Peyer's patch (tissue), 4 donors: Measurements from ENCODE around the gene MAP3K9.

Experiments used
- POLR2A ChIP-seq, 2 donors: fragments of 450-650 bp; IDR thresholded peaks; one replicate each; pipeline ENCODE4 v1.5.1; 2017; ENCODE audit warnings: antibody characterized with exemption in 2 of 2, mild to moderate bottlenecking in 2 of 2, moderate library complexity in 2 of 2
- TF ChIP-seq, protein P1 (sequence below), 6 experiments: fragments of 450-650 bp in 4 of 6; fragments of 200-600 bp in 2 of 6; sonication (generic) in 1 of 6; IDR thresholded peaks; one replicate each; pipeline ENCODE4 v1.5.1; 2017 to 2019; ENCODE audit warnings: antibody characterized with exemption in 6 of 6, mild to moderate bottlenecking in 3 of 6, moderate library complexity in 1 of 6

- TF ChIP-seq, protein P1, sequence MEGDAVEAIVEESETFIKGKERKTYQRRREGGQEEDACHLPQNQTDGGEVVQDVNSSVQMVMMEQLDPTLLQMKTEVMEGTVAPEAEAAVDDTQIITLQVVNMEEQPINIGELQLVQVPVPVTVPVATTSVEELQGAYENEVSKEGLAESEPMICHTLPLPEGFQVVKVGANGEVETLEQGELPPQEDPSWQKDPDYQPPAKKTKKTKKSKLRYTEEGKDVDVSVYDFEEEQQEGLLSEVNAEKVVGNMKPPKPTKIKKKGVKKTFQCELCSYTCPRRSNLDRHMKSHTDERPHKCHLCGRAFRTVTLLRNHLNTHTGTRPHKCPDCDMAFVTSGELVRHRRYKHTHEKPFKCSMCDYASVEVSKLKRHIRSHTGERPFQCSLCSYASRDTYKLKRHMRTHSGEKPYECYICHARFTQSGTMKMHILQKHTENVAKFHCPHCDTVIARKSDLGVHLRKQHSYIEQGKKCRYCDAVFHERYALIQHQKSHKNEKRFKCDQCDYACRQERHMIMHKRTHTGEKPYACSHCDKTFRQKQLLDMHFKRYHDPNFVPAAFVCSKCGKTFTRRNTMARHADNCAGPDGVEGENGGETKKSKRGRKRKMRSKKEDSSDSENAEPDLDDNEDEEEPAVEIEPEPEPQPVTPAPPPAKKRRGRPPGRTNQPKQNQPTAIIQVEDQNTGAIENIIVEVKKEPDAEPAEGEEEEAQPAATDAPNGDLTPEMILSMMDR (IDR thresholded peaks at IDR 0.05): no peak
- no peak for TF ChIP-seq POLR2A (IDR thresholded peaks at IDR 0.05)
These were observed 7.5 kb downstream of the MAP3K9 start for GRCh38 chr14:70801836-70802235.
